ENCODE results near the gene TOMM34. TPM values are rescaled to one million over a fixed set of nuclear protein-coding genes. Genes with fewer than 3 reads are reported as not detected.

TOMM34 gene
- total and polyA plus RNA-seq, 10 donors = 11.6 to 19.4 (median 15.9) TPM

- WGBS, 5 donors = 31 to 57% (median 46%) methylated on average over 3 of the region's 3 CpGs
- Histone ChIP-seq H3K4me1 (peaks cover 40 to 100% (median 72%) of the 10 kb centered on the region in 6 donors), H3K9me3 (no peaks in the 10 kb centered on the region), H3K27ac (peak overlapping the region in 7 of 8 donors; percentile 66 to 86 (median 78)), H3K4me3 (peak overlapping the region in 2 of 8 donors; percentile 5 to 41), H3K36me3 (peaks cover 0 to 66% (median 38%) of the 10 kb centered on the region in 6 donors), H3K27me3 (replicated peaks in 1 of 7) (no peaks in the 10 kb centered on the region)
- TF ChIP-seq CTCF (IDR thresholded peaks at IDR 0.05 in 8 of 11, conservative IDR thresholded peaks at IDR 0.05 in 3 of 11) = no peak
- TF ChIP-seq POLR2AphosphoS5 (IDR thresholded peaks at IDR 0.05) = no peak
- TF ChIP-seq POLR2A (IDR thresholded peaks at IDR 0.05) = no peak
- intact Hi-C loops (cut with DNase I; ENCODE audit: low total_unique reads) = no loop called here
- DNase-seq = no peak
Measured at GRCh38 chr20:44993343-44993742, 33.1 kb upstream of the TOMM34 start.

- Histone ChIP-seq H3K27me3 (replicated peaks in 1 of 7) (no peaks in the 10 kb centered on the region), H3K4me3 (peak overlapping the region in 5 of 8 donors; percentile 0 to 47 (median 8)), H3K9me3 (no peaks in the 10 kb centered on the region), H3K36me3 (peaks cover 0 to 66% (median 30%) of the 10 kb centered on the region in 6 donors), H3K27ac (peak overlapping the region; percentile 51 to 86 (median 78)), H3K4me1 (peaks cover 35 to 100% (median 76%) of the 10 kb centered on the region in 6 donors)
- TF ChIP-seq POLR2AphosphoS5 (IDR thresholded peaks at IDR 0.05) = no peak
- no peak for TF ChIP-seq CTCF (IDR thresholded peaks at IDR 0.05 in 8 of 11, conservative IDR thresholded peaks at IDR 0.05 in 3 of 11)
- no peak for TF ChIP-seq POLR2A (IDR thresholded peaks at IDR 0.05)
- no peak for DNase-seq
- intact Hi-C loops (cut with DNase I; ENCODE audit: low total_unique reads) = no loop called here
Measured at GRCh38 chr20:44990957-44991356, 30.8 kb upstream of the TOMM34 start.

GRCh38 chr20:44990425-44990824 lies 30.2 kb upstream of the TOMM34 start:
- H3K27ac ChIP-seq = peak overlapping the region; percentile 51 to 86 (median 78)
- no peaks in the 10 kb centered on the region for H3K27me3 ChIP-seq (replicated peaks in 1 of 7)
- H3K4me1 ChIP-seq = peaks cover 35 to 100% (median 79%) of the 10 kb centered on the region in 6 donors
- TF ChIP-seq POLR2A (IDR thresholded peaks at IDR 0.05) = no peak
- TF ChIP-seq CTCF (IDR thresholded peaks at IDR 0.05 in 8 of 11, conservative IDR thresholded peaks at IDR 0.05 in 3 of 11) = no peak
- TF ChIP-seq POLR2AphosphoS5 (IDR thresholded peaks at IDR 0.05) = peak in 1 of 3 donors; percentile 38
- no peaks in the 10 kb centered on the region for H3K9me3 ChIP-seq
- 20 to 37% (median 32%) methylated on average over 3 of the region's 3 CpGs for WGBS, 5 donors
- intact Hi-C loops (cut with DNase I; ENCODE audit: low total_unique reads) = no loop called here
- H3K36me3 ChIP-seq = peaks cover 0 to 66% (median 30%) of the 10 kb centered on the region in 6 donors
- DNase-seq = no peak
- peak overlapping the region in 4 of 8 donors; percentile 0 to 47 (median 12) for H3K4me3 ChIP-seq

GRCh38 chr20:44988631-44989171 lies 28.5 kb upstream of the TOMM34 start:
- Histone ChIP-seq H3K27ac (peak overlapping the region in 3 of 8 donors; percentile 2 to 86 (median 12)), H3K36me3 (peaks cover 0 to 65% (median 35%) of the 10 kb centered on the region in 6 donors), H3K9me3 (no peaks in the 10 kb centered on the region), H3K4me1 (peaks cover 31 to 100% (median 72%) of the 10 kb centered on the region in 6 donors), H3K27me3 (replicated peaks in 1 of 7) (no peaks in the 10 kb centered on the region), H3K4me3 (no peak overlapping the region)
- DNase-seq = no peak
- intact Hi-C loops (cut with DNase I; ENCODE audit: low total_unique reads) = no loop called here
- no peak for TF ChIP-seq POLR2A (IDR thresholded peaks at IDR 0.05)
- no peak for TF ChIP-seq CTCF (IDR thresholded peaks at IDR 0.05 in 8 of 11, conservative IDR thresholded peaks at IDR 0.05 in 3 of 11)
- no peak for TF ChIP-seq POLR2AphosphoS5 (IDR thresholded peaks at IDR 0.05)
- WGBS, 5 donors = 77 to 97% (median 91%) methylated on average over 1 of the region's 1 CpG

Measured in spleen (tissue), 11 donors.